Stimulated activated effector memory CD8-positive, alpha-beta T cell treated with anti-CD3 and anti-CD28 coated beads, Interleukin-12 subunit alpha, Interleukin-12 subunit beta, amount 100 ng/mL, for 72 hours (primary cell): ENCODE results near the gene EI24.

Experiments used
- ATAC-seq: fragments of 150-1000 bp; cut with Tn5 transposase; 2 replicates; pipeline ENCODE4 v1.10.0; 2021
- DNase-seq, 2 donors: peaks; one replicate each; pipeline ENCODE4 v3.0.0; 2021 to 2022; ENCODE audit warnings: low spot score in 2 of 2
- H3K27ac Mint-ChIP-seq: one replicate; pipeline ENCODE4 v1.8.0; 2022; ENCODE audit warnings: mild to moderate bottlenecking, mixed read lengths
- H3K36me3 Mint-ChIP-seq: one replicate; pipeline ENCODE4 v1.8.0; 2022; ENCODE audit warnings: mild to moderate bottlenecking, mixed read lengths
- H3K4me1 Mint-ChIP-seq: one replicate; pipeline ENCODE4 v1.8.0; 2022; ENCODE audit warnings: mixed read lengths
- H3K4me3 Mint-ChIP-seq: one replicate; pipeline ENCODE4 v1.8.0; 2022; ENCODE audit warnings: mild to moderate bottlenecking, mixed read lengths
- H3K9me3 Mint-ChIP-seq: one replicate; pipeline ENCODE4 v1.8.0; 2022; ENCODE audit warnings: mixed read lengths

EI24 gene

DNA sequence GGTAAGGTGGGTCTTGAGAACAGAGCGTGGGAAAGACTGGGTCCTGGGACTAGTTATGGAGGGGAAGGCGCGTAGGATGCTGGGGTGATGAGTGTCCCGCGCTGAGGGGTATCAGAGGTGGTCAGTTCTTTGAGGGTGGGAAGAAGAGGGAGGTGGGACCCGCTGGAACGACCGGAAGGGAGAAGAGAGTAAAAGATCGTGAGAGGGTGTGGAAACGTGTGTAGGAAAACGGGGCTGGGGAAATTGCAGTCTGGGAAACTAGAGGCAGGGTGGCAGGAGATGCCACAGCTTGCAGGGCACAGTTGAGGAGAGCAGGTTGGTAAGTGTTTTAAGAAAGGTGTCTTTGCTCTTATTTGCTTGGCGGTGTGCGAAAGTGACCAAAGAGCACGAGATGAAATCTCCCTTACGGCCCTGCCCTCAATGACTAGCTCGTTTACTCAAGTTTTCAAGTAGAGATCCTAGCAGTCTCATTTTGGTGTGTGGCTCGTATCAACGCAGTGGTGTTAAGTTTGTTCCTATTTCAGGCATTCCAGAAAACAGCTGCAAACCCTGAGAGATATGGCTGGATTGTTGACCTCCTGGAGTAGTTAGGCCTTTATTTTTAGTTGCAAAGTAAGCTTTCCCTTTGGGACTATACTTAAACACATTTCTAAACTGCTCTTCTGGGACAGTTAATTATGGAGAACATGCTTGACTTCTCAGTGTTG, 24.0 kb downstream of the EI24 start:
- ATAC-seq (peak; percentile 2), DNase-seq (no peak)
- peaks cover 64% of the 10 kb centered on the region for H3K36me3 Mint-ChIP-seq
- H3K27ac Mint-ChIP-seq: peak overlapping the region; percentile 98
- peak overlapping the region; percentile 91 for H3K4me3 Mint-ChIP-seq
- H3K4me1 Mint-ChIP-seq: peaks cover 51% of the 10 kb centered on the region
- no peaks in the 10 kb centered on the region for H3K9me3 Mint-ChIP-seq

DNA sequence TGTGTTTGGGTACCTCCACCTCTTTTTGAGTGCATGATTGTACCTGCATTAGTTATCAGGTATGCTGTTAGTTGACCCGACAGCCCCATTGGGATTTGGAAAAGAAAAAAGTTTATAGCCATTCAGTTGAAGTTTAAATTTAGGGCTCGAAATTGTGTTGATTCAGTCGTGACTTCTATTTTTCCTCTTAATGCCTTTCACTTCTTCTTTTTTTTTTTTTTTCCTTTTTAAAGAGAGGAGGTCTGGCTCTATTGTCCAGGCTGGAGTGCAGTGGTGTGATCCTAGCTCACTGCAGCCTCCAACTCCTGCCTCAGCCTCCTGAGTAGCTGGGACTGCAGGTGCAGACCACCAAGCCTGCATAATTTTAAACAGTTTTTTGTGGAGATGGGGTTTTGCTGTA, 25.7 kb downstream of the EI24 start:
- H3K27ac Mint-ChIP-seq: peak overlapping the region; percentile 48
- peaks cover 80% of the 10 kb centered on the region for H3K36me3 Mint-ChIP-seq
- DNase-seq (no peak), ATAC-seq (no peak)
- no peaks in the 10 kb centered on the region for H3K9me3 Mint-ChIP-seq
- peaks cover 47% of the 10 kb centered on the region for H3K4me1 Mint-ChIP-seq
- H3K4me3 Mint-ChIP-seq: peak overlapping the region; percentile 91

DNA sequence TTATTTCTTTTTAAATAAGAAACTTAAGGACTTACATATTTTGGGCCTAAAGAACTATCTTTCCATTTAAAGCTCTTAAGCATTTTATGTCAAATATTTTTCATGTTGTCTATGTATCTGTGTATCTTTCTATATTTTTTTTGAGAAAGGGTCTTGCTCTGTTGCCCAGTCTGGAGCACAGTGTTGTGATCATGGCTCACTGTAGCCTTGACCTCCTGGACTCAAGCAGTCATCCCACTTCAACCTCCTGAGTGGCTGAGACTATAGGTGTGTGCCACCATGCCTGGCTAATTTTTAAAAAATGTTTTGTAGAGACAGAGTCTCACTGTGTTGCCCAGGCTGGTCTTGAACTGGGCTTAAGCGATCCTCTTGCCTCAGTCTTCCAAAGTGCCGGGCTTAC, 31.4 kb downstream of the EI24 start:
- no peak for DNase-seq
- no peak overlapping the region for H3K27ac Mint-ChIP-seq
- no peak overlapping the region for H3K4me3 Mint-ChIP-seq
- peaks cover 12% of the 10 kb centered on the region for H3K4me1 Mint-ChIP-seq
- ATAC-seq: no peak
- H3K9me3 Mint-ChIP-seq: no peaks in the 10 kb centered on the region
- H3K36me3 Mint-ChIP-seq: peaks cover 100% of the 10 kb centered on the region

DNA sequence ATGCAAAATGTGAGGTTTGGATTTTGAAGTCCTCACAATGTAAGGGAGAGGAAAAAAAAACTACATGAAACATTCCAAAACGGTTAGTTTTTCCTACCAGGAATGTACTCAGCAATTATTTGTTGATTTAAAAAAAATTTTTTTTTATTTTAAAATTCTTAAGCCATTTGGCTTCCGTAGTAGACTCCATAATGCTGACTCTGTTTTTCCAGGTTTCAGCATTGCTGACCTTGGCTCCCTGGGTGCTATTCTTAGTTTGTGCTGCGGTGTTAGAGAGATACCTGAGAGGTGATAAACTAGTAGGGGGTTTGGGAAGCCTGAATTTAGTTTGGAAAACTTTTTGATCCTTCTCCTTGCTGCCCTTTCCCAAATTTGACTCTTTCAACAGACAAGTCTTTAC, 33.9 kb downstream of the EI24 start:
- H3K4me3 Mint-ChIP-seq: no peak overlapping the region
- H3K4me1 Mint-ChIP-seq: no peaks in the 10 kb centered on the region
- ATAC-seq: no peak
- no peak overlapping the region for H3K27ac Mint-ChIP-seq
- H3K9me3 Mint-ChIP-seq: no peaks in the 10 kb centered on the region
- H3K36me3 Mint-ChIP-seq: peaks cover 100% of the 10 kb centered on the region
- DNase-seq: no peak

DNA sequence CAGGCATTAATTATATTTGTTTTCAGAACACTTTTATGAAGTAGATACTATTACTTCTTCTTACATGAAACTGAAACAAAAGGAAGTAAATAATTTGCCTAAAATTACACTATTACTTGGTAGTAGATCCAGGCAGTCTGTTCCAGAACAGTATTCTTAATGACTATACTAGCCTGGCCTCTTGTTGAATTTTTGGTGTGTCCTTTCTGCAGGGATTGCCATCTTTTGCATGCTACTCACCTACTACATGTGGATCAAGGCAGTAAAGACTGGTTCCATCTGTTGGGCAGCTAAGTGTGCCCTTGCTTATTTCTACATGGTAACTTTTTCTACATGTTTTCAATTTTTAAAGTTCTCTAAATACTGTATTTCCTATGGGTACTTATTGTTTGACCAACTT, 36.1 kb downstream of the EI24 start:
- H3K27ac Mint-ChIP-seq: peak overlapping the region; percentile 43
- peaks cover 100% of the 10 kb centered on the region for H3K36me3 Mint-ChIP-seq

DNA sequence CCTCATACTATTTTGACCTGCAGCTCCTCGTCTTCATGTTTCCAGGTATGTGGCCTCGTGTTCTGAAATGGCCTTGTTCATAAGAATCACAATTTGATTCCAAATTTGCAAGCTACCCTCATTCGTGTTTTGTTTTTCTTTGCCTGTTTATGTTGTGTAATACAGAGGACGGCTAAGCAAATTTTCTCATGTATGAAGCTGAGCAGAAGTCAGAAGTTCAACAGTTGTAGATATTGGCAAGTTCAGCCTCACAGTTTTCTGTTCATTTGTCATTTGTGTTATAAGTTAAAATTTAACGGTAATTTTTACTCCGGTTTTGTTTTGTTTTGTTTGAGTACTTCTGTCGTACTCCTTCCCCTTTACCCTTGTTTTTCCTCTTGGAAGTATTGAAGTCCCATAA, 40.3 kb downstream of the EI24 start:
- no peak overlapping the region for H3K4me3 Mint-ChIP-seq
- no peak overlapping the region for H3K27ac Mint-ChIP-seq
- H3K9me3 Mint-ChIP-seq: no peaks in the 10 kb centered on the region
- peaks cover 4% of the 10 kb centered on the region for H3K4me1 Mint-ChIP-seq
- no peak for ATAC-seq
- no peak for DNase-seq
- H3K36me3 Mint-ChIP-seq: peaks cover 100% of the 10 kb centered on the region

More for the DNA sequence above, 36.1 kb downstream of the EI24 start:
- Mint-ChIP-seq H3K9me3 (no peaks in the 10 kb centered on the region), H3K4me3 (no peak overlapping the region), H3K4me1 (no peaks in the 10 kb centered on the region)
- ATAC-seq (no peak), DNase-seq (no peak)

DNA sequence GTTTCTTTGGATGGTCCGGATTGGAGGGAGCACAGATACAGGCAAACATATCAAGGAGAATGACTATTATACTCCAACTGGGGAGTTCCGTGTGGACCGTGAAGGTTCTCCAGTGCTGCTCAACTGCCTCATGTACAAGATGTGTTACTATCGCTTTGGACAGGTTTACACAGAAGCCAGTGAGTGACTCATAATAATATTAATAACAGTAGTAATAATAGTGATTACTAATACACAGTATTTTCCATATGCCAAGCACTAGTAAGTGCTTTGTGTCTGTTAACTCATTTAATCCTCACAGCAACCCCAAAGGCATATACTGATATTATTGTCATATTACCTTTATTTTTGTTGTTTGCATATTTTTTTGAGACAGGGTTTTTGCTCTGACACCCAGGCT, 49.1 kb downstream of the EI24 start:
- H3K4me3 Mint-ChIP-seq: no peak overlapping the region
- H3K4me1 Mint-ChIP-seq: no peaks in the 10 kb centered on the region
- no peak for ATAC-seq
- peaks cover 97% of the 10 kb centered on the region for H3K36me3 Mint-ChIP-seq
- no peak for DNase-seq
- no peak overlapping the region for H3K27ac Mint-ChIP-seq
- no peaks in the 10 kb centered on the region for H3K9me3 Mint-ChIP-seq

DNA sequence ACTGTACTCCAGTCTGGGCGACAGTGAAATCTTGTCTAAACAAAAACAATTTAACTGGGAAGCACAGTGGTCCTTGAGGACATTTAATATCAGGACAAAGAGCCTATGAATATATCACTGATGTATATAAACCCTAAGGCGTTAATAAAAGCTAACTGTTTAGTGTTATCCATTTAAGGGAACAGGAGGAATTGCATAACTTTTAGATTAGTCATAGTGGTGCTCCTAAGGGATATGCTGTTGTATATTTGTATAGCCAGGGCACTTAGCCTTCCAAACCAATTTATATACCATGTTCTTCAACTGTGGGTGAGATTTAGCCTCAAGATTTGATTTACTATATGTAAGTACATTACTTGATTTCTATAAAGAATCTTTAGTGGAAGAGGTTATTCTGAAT, 52.7 kb downstream of the EI24 start:
- peaks cover 93% of the 10 kb centered on the region for H3K36me3 Mint-ChIP-seq
- H3K9me3 Mint-ChIP-seq: no peaks in the 10 kb centered on the region
- H3K27ac Mint-ChIP-seq: peak overlapping the region; percentile 54
- peaks cover 24% of the 10 kb centered on the region for H3K4me1 Mint-ChIP-seq
- DNase-seq (no peak), ATAC-seq (no peak)
- H3K4me3 Mint-ChIP-seq: no peak overlapping the region

DNA sequence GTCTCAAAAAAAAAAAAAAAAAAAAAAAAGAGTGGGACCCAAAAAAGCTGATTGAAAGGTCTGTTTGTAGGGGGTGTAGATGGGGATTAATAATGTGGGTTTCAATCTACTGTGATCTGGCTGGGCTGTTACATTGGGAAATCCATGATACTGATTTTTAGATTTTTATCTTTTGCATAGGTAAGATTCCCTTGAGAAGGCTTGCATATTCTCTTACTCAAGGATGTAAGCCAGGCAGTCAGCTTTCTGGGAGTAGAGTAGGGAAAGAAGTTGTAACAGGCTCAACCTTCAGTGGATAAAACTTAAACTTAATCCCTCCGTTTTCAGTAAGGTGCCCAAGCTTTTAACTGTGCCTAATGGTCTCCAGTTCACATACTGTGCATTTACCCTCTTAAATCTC, 53.8 kb downstream of the EI24 start:
- no peak for ATAC-seq
- Mint-ChIP-seq H3K9me3 (no peaks in the 10 kb centered on the region), H3K4me1 (peaks cover 30% of the 10 kb centered on the region), H3K4me3 (no peak overlapping the region), H3K27ac (peak overlapping the region; percentile 61), H3K36me3 (peaks cover 93% of the 10 kb centered on the region)
- no peak for DNase-seq

DNA sequence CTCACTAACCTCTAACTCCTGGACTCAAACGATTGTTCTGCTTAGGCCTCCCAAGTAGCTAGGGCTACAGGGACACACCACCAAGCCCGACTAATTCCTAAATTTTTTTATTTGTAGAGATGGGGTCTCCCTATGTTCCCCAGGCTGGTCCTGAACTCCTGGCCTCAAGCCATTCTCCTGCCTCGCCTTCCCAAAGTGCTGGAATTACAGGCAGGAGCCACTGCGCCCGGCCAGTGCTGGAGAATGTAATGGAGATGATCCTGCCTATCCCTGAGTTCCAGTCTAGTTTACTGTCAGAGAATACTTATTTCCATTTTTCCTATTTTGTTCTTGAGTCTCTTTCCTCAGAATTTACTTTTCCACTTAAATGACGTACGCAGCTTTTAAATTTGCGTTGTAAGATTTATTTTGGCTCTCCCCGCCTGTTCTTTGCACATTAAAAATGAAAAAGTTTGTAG, 55.5 kb downstream of the EI24 start, which contains the start of gene CHEK1:
CHEK1 (plus strand) TSS at position 408 of the 458 bp plus-strand sequence. CDS start 1,606 bp downstream, outside the sequence.
- DNase-seq (no peak), ATAC-seq (no peak)
- peak within 1 kb of the TSS; percentile 98 for H3K4me3 Mint-ChIP-seq
- H3K4me1 Mint-ChIP-seq: peaks cover 30% of the 10 kb centered on the region
- peak within 1 kb of the TSS; percentile 99 for H3K27ac Mint-ChIP-seq
- H3K9me3 Mint-ChIP-seq: no peaks in the 10 kb centered on the region
- peaks cover 93% of the 10 kb centered on the region for H3K36me3 Mint-ChIP-seq

DNA sequence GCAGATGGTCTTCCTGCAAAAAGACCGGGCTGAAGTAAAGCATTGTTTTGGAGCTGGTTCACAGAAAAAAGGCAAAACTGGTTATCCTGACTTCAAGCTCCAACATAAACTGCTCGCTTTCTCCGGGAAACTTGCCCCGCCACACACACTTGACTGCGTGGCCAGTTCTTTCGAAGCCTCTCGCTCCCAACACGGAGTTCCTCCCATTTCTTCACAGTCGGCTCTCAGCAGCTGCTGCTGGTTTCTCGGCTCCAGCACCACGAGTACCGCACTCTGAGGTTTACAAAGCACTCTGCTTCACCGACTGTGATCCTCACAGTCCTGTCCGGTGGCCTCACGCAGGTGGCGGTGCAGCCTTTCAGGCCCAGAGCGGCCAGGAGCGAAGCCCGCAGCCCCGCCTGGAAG, 56.0 kb downstream of the EI24 start:
- Mint-ChIP-seq H3K9me3 (no peaks in the 10 kb centered on the region), H3K4me3 (peak overlapping the region; percentile 98)

DNA sequence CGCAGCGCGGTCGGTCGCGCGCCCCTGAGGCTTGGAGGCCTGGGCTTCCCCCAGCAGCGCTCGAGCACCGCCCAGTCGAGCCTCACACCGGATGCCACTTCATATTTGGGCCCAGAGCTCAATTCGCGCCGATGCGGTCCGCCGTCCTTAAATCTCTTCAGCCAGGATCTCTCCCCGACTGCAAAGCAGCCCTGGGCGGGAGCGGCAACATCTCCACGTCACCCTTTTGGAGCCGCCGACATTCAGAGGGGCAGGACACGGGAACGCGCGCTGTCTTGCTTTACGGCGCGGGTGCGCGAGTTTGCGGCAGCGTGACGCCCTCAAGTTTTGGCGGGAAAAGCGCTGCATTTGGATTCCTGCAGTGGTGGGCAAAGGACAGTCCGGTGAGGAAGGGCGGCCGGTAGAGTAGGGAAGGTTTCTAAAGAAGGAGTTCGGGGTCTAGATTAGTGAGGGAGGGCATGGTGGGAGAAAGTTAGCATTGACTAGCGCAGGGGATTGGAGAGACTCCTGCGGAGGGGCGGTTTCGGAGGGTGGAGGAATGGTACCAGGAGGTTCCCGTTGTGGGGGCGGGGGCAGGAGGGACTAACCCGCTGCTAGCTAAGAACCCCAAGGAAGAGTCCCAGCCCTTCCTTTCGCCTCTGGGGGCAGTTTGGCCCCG, 56.5 kb downstream of the EI24 start:
- DNase-seq (peak; percentile 83 to 95), ATAC-seq (peak; percentile 95)
- Mint-ChIP-seq H3K27ac (peak overlapping the region; percentile 99), H3K4me3 (peak overlapping the region; percentile 98), H3K9me3 (no peaks in the 10 kb centered on the region), H3K4me1 (peaks cover 30% of the 10 kb centered on the region), H3K36me3 (peaks cover 93% of the 10 kb centered on the region)

More for the DNA sequence above, 56.0 kb downstream of the EI24 start:
- peaks cover 93% of the 10 kb centered on the region for H3K36me3 Mint-ChIP-seq
- ATAC-seq (no peak), DNase-seq (no peak)
- H3K4me1 Mint-ChIP-seq: peaks cover 30% of the 10 kb centered on the region
- H3K27ac Mint-ChIP-seq: peak overlapping the region; percentile 99

DNA sequence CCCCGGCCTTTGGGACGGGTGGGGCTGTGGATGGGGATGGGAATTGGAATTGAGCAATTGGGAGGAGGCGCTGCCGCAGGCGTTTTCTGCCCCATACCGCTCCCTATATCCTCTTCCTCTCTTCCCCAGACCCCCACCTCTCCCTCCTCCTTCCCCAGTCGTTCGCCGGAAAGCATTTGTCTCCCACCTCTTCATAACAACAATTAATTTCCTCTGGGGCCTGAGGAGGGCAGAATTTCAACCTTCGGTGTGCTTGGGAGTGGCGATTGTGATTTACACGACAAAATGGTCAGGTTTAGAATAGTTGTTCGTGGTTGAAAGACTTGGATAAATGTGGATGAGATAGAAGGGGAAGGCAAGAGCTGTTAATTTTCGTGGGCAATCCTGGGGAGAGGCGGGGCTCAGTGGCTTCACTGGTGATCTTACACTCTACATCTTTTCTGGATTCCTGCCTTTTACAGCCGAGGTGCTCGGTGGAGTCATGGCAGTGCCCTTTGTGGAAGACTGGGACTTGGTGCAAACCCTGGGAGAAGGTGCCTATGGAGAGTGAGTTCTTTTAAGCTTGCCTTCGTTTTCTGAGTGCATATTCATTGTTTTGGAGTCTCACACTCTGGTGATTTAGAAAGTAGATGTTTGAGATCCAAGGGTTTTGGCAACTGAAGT, 57.1 kb downstream of the EI24 start:
- no peak for DNase-seq

DNA sequence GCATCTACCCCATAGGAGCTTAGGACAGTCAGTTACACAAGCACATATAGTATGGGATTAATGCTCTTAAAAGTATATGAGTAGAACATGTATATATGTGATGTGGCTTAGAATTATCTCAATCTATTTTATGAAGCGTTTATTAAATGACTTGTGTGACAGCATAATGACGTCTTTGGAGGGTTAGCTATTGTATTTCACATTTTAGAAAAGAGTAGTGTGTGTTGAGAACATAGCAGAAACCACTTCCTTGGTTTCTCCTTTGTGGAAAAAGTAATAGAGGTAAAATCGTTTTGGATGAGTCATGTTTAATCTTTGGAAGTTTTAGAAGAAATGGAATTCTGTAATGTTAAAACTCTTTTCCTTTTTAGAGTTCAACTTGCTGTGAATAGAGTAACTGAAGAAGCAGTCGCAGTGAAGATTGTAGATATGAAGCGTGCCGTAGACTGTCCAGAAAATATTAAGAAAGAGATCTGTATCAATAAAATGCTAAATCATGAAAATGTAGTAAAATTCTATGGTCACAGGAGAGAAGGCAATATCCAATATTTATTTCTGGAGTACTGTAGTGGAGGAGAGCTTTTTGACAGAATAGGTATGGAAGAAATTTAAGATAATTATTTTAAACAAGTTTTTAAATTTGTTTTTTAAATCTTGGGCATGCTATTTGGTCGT, 58.1 kb downstream of the EI24 start:
- H3K4me3 Mint-ChIP-seq: peak overlapping the region; percentile 98
- DNase-seq (no peak), ATAC-seq (no peak)
- H3K27ac Mint-ChIP-seq: peak overlapping the region; percentile 99
- peaks cover 95% of the 10 kb centered on the region for H3K36me3 Mint-ChIP-seq
- H3K4me1 Mint-ChIP-seq: peaks cover 30% of the 10 kb centered on the region
- no peaks in the 10 kb centered on the region for H3K9me3 Mint-ChIP-seq

More for the DNA sequence above, 57.1 kb downstream of the EI24 start:
- H3K4me3 Mint-ChIP-seq: peak overlapping the region; percentile 98
- H3K27ac Mint-ChIP-seq: peak overlapping the region; percentile 99
- ATAC-seq: peak; percentile 39
- peaks cover 30% of the 10 kb centered on the region for H3K4me1 Mint-ChIP-seq
- no peaks in the 10 kb centered on the region for H3K9me3 Mint-ChIP-seq
- peaks cover 93% of the 10 kb centered on the region for H3K36me3 Mint-ChIP-seq
